Stomach smooth muscle (tissue), 2 donors: ENCODE data around the gene RIMBP2.

Source experiments
- H3K27ac ChIP-seq: one replicate; pipeline ENCODE4 v1.7.0; 2013; ENCODE audit warnings: mild to moderate bottlenecking, low read length, inconsistent platforms
- H3K27me3 ChIP-seq, 2 donors: one replicate each; pipeline ENCODE4 v1.7.0; 2013; ENCODE audit warnings: low read length in 2 of 2; ENCODE audit not compliant: insufficient read depth in 2 of 2, control insufficient read depth in 1 of 2
- H3K36me3 ChIP-seq, 2 donors: one replicate each; pipeline ENCODE4 v1.7.0; 2013; ENCODE audit warnings: low read length in 2 of 2; ENCODE audit not compliant: control insufficient read depth in 2 of 2, insufficient read depth in 2 of 2
- H3K4me1 ChIP-seq: one replicate; pipeline ENCODE4 v1.7.0; 2013; ENCODE audit warnings: low read length; ENCODE audit not compliant: control insufficient read depth, insufficient read depth
- H3K4me3 ChIP-seq, 2 donors: one replicate each; pipeline ENCODE4 v1.7.0; 2013; ENCODE audit warnings: low read length in 2 of 2
- H3K9ac ChIP-seq, 2 donors: one replicate each; pipeline ENCODE4 v1.7.0; 2013; ENCODE audit warnings: low read length in 2 of 2, mild to moderate bottlenecking in 1 of 2
- H3K9me3 ChIP-seq, 2 donors: one replicate each; pipeline ENCODE4 v1.7.0; 2013; ENCODE audit warnings: low read length in 2 of 2; ENCODE audit not compliant: control insufficient read depth in 2 of 2
- donor health status: healthy.
- donor health status: Pancreatic carcinoma.

RIMBP2 gene

GRCh38 chr12:130423136-130423535 is 293.0 kb downstream of the RIMBP2 start:
- no peak overlapping the region for H3K4me3 ChIP-seq
- no peaks in the 10 kb centered on the region for H3K36me3 ChIP-seq
- H3K4me1 ChIP-seq = no peaks in the 10 kb centered on the region
- H3K9me3 ChIP-seq = no peaks in the 10 kb centered on the region
- H3K27me3 ChIP-seq = peaks cover 0 to 5% of the 10 kb centered on the region in 2 donors
- H3K9ac ChIP-seq = no peak overlapping the region
- no peak overlapping the region for H3K27ac ChIP-seq

GRCh38 chr12:130422676-130423075 is 293.4 kb downstream of the RIMBP2 start:
- Histone ChIP-seq H3K27me3 (peaks cover 0 to 5% of the 10 kb centered on the region in 2 donors), H3K36me3 (no peaks in the 10 kb centered on the region), H3K4me3 (no peak overlapping the region), H3K9ac (no peak overlapping the region), H3K9me3 (no peaks in the 10 kb centered on the region), H3K27ac (no peak overlapping the region), H3K4me1 (no peaks in the 10 kb centered on the region)

GRCh38 chr12:130421896-130422295 is 294.2 kb downstream of the RIMBP2 start:
- Histone ChIP-seq H3K4me1 (no peaks in the 10 kb centered on the region), H3K4me3 (no peak overlapping the region), H3K27ac (no peak overlapping the region), H3K27me3 (peaks cover 0 to 5% of the 10 kb centered on the region in 2 donors), H3K9ac (no peak overlapping the region), H3K9me3 (no peaks in the 10 kb centered on the region), H3K36me3 (no peaks in the 10 kb centered on the region)

- Histone ChIP-seq H3K36me3 (no peaks in the 10 kb centered on the region), H3K27me3 (peaks cover 0 to 5% of the 10 kb centered on the region in 2 donors), H3K9me3 (no peaks in the 10 kb centered on the region), H3K9ac (no peak overlapping the region), H3K27ac (no peak overlapping the region), H3K4me1 (no peaks in the 10 kb centered on the region), H3K4me3 (no peak overlapping the region)
Measured at GRCh38 chr12:130420071-130420470, 296.0 kb downstream of the RIMBP2 start.

- Histone ChIP-seq H3K4me1 (no peaks in the 10 kb centered on the region), H3K9ac (no peak overlapping the region)
Measured at GRCh38 chr12:130419116-130419515, 297.0 kb downstream of the RIMBP2 start.

GRCh38 chr12:130418251-130418650 is 297.8 kb downstream of the RIMBP2 start:
- H3K4me3 ChIP-seq = no peak overlapping the region
- peaks cover 0 to 7% of the 10 kb centered on the region in 2 donors for H3K27me3 ChIP-seq
- H3K4me1 ChIP-seq = no peaks in the 10 kb centered on the region
- H3K36me3 ChIP-seq = no peaks in the 10 kb centered on the region
- no peak overlapping the region for H3K27ac ChIP-seq
- no peak overlapping the region for H3K9ac ChIP-seq
- H3K9me3 ChIP-seq = no peaks in the 10 kb centered on the region

More at GRCh38 chr12:130419116-130419515, 297.0 kb downstream of the RIMBP2 start:
- no peaks in the 10 kb centered on the region for H3K36me3 ChIP-seq
- no peaks in the 10 kb centered on the region for H3K9me3 ChIP-seq
- H3K4me3 ChIP-seq = no peak overlapping the region
- H3K27ac ChIP-seq = no peak overlapping the region
- peaks cover 0 to 5% of the 10 kb centered on the region in 2 donors for H3K27me3 ChIP-seq

- Histone ChIP-seq H3K9ac (no peak overlapping the region), H3K9me3 (no peaks in the 10 kb centered on the region), H3K4me1 (no peaks in the 10 kb centered on the region), H3K27ac (no peak overlapping the region), H3K27me3 (peaks cover 0 to 9% of the 10 kb centered on the region in 2 donors), H3K36me3 (no peaks in the 10 kb centered on the region), H3K4me3 (no peak overlapping the region)
Measured at GRCh38 chr12:130414381-130414780, 301.7 kb downstream of the RIMBP2 start.

GRCh38 chr12:130413909-130414308 is 302.2 kb downstream of the RIMBP2 start:
- Histone ChIP-seq H3K9ac (no peak overlapping the region), H3K4me3 (no peak overlapping the region), H3K4me1 (no peaks in the 10 kb centered on the region), H3K27me3 (peaks cover 0 to 8% of the 10 kb centered on the region in 2 donors), H3K9me3 (no peaks in the 10 kb centered on the region), H3K36me3 (no peaks in the 10 kb centered on the region), H3K27ac (no peak overlapping the region)

- no peak overlapping the region for H3K9ac ChIP-seq
- no peak overlapping the region for H3K27ac ChIP-seq
- H3K4me3 ChIP-seq = no peak overlapping the region
- no peaks in the 10 kb centered on the region for H3K36me3 ChIP-seq
- H3K4me1 ChIP-seq = no peaks in the 10 kb centered on the region
- peaks cover 0 to 12% of the 10 kb centered on the region in 2 donors for H3K27me3 ChIP-seq
- no peaks in the 10 kb centered on the region for H3K9me3 ChIP-seq
Measured at GRCh38 chr12:130412384-130412783, 303.7 kb downstream of the RIMBP2 start.

GRCh38 chr12:130405332-130405731 is 310.8 kb downstream of the RIMBP2 start:
- Histone ChIP-seq H3K4me1 (no peaks in the 10 kb centered on the region), H3K9ac (no peak overlapping the region), H3K27ac (no peak overlapping the region), H3K9me3 (no peaks in the 10 kb centered on the region), H3K27me3 (peaks cover 0 to 4% of the 10 kb centered on the region in 2 donors), H3K36me3 (no peaks in the 10 kb centered on the region), H3K4me3 (no peak overlapping the region)

GRCh38 chr12:130401703-130402102 is 314.4 kb downstream of the RIMBP2 start:
- Histone ChIP-seq H3K9ac (no peak overlapping the region), H3K27ac (no peak overlapping the region), H3K9me3 (peaks cover 0 to 2% of the 10 kb centered on the region in 2 donors), H3K4me3 (no peak overlapping the region), H3K27me3 (peaks cover 0 to 2% of the 10 kb centered on the region in 2 donors), H3K4me1 (no peaks in the 10 kb centered on the region), H3K36me3 (no peaks in the 10 kb centered on the region)
